Esophagus muscularis mucosa (tissue), 3 donors: Measurements from ENCODE around the gene PRIM1.

Source experiments
- POLR2AphosphoS5 ChIP-seq, 2 donors: sonication (generic); formaldehyde crosslinking; IDR thresholded peaks; one replicate each; pipeline ENCODE4 v1.6.1; 2017; ENCODE audit warnings: antibody characterized with exemption in 2 of 2
- TF ChIP-seq, protein P1 (sequence below), 3 experiments: fragments of 200-600 bp in 2 of 3; fragments of 450-650 bp in 1 of 3; sonication (generic) in 2 of 3; IDR thresholded peaks; one replicate each; pipeline ENCODE4 v1.5.1; 2017 to 2019; ENCODE audit warnings: antibody characterized with exemption in 3 of 3, mild to moderate bottlenecking in 2 of 3, moderate library complexity in 1 of 3

DNA sequence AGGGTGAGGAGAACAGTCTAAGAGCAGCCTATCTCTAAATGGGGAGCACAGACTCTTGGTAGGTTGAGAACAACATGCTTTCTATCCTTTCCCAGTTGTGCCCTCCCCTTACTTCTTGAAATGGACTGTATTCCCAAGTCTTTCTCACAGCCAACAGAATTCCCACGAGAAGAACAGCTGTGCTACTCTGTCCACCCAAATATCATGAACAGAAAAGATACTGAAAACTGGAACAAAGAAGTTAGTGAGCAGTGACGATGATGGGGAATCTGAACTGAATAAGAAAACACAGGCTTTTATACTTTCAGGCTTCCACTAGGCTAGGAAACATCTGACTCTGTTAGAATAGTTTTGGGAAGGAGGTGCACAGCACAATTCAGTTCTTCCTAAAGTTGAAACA, 30.4 kb downstream of the PRIM1 start:
- TF ChIP-seq, protein P1, sequence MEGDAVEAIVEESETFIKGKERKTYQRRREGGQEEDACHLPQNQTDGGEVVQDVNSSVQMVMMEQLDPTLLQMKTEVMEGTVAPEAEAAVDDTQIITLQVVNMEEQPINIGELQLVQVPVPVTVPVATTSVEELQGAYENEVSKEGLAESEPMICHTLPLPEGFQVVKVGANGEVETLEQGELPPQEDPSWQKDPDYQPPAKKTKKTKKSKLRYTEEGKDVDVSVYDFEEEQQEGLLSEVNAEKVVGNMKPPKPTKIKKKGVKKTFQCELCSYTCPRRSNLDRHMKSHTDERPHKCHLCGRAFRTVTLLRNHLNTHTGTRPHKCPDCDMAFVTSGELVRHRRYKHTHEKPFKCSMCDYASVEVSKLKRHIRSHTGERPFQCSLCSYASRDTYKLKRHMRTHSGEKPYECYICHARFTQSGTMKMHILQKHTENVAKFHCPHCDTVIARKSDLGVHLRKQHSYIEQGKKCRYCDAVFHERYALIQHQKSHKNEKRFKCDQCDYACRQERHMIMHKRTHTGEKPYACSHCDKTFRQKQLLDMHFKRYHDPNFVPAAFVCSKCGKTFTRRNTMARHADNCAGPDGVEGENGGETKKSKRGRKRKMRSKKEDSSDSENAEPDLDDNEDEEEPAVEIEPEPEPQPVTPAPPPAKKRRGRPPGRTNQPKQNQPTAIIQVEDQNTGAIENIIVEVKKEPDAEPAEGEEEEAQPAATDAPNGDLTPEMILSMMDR (IDR thresholded peaks at IDR 0.05): no peak
- no peak for TF ChIP-seq POLR2AphosphoS5 (IDR thresholded peaks at IDR 0.05)
